GM18505 (cell line): ENCODE measurements around the gene TEX2.

Source experiments
- ATAC-seq: cut with Tn5 transposase; IDR thresholded peaks from one replicate; pipeline ENCODE4 v1.9.1; 2021; ENCODE audit not compliant: unreplicated experiment
- POLR2A ChIP-seq: IDR thresholded peaks from 4 replicates; pipeline ENCODE4 v1.6.1; 2011; ENCODE audit warnings: borderline replicate concordance; ENCODE audit not compliant: insufficient read depth, insufficient read length; ENCODE audit errors: extremely low read depth

TEX2 gene, protein sequence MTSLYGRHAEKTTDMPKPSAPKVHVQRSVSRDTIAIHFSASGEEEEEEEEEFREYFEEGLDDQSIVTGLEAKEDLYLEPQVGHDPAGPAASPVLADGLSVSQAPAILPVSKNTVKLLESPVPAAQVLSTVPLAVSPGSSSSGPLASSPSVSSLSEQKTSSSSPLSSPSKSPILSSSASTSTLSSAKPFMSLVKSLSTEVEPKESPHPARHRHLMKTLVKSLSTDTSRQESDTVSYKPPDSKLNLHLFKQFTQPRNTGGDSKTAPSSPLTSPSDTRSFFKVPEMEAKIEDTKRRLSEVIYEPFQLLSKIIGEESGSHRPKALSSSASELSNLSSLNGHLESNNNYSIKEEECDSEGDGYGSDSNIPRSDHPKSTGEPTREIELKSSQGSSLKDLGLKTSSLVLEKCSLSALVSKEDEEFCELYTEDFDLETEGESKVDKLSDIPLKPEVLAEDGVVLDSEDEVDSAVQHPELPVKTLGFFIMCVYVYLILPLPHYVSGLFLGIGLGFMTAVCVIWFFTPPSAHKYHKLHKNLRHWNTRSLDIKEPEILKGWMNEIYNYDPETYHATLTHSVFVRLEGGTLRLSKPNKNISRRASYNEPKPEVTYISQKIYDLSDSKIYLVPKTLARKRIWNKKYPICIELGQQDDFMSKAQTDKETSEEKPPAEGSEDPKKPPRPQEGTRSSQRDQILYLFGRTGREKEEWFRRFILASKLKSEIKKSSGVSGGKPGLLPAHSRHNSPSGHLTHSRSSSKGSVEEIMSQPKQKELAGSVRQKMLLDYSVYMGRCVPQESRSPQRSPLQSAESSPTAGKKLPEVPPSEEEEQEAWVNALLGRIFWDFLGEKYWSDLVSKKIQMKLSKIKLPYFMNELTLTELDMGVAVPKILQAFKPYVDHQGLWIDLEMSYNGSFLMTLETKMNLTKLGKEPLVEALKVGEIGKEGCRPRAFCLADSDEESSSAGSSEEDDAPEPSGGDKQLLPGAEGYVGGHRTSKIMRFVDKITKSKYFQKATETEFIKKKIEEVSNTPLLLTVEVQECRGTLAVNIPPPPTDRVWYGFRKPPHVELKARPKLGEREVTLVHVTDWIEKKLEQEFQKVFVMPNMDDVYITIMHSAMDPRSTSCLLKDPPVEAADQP

DNA sequence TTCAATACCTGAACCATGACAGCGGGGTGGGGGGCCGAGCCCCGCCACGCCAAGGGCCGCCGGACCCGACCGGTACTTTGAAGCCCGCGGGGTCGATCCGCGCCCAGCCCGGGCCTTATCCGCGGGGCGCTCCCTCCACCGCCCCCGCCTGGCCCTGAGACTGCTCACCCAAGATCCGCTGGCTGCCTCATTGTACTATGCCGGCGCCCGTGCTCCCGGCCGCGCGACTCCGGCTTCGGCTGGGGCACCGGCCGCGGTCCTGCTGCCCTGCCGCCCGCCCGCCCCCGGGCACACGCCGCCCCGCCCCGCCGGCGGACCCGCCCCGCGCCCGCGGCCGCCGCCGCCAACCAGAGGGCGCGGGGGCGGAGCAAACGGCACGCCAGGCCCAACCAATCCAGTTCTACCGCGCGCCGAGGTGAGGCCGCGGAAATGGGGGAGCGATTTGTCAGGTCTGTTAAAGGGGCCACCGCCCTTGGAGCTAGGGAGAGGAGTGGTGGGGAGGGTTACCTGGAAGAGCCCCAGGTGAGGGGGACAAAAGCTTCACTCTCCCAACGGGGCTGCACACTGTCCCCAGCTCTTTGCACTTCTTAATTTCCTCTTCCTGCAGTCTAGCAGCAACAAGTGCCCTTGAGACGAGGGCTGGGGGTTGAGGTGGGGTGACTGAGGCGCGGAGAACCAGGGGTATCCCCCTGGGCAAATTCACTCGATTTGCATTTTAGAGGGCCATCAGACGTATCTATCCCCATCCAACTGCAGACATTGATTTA, at the start of gene TEX2:
TEX2 (minus strand) TSS at position 261 of the 767 bp plus-strand sequence. CDS start 49,043 bp downstream, outside the sequence.
- TF ChIP-seq POLR2A, result peak; percentile 69
- ATAC-seq, result peak; percentile 84

DNA sequence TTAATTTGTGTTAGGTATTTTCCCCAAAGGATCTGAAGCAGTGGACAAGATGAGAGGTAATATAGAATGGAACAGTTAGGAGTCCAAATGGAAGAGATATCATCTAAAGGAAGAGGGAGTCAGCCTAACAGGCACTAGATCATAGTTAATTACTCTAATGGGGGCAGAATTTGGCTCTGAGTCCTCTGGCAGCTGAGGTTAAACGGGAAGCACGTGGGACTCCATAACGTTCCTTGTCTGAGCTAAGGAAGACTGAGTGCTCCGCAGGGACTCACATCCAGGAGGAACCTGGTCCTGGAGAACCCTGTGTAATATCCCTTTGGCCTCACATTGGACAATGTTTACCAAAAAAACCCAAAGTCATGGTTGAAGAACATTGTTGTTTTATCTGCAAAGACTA, 46.6 kb upstream of the TEX2 start:
- ATAC-seq, result no peak
- TF ChIP-seq POLR2A, result no peak

DNA sequence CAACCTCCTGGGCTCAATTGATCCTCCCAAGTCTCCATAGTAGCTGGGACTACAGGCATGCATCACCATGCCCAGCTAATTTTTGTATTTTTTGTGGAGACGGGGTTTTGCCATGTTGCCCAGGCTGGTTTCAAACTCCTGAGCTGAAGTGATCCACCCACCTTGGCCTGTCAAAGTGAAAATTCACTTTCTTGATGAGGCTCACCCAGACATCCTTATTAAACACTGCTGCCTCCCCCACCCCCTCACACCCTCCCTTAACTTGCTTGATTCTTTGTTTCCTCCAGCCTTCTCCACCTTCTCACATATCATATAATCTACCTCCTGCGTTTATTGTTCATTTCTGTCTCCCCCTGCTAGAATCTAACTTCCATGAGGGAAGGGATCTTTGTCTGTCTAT, 46.0 kb upstream of the TEX2 start:
- no peak for ATAC-seq
- TF ChIP-seq POLR2A, result no peak

DNA sequence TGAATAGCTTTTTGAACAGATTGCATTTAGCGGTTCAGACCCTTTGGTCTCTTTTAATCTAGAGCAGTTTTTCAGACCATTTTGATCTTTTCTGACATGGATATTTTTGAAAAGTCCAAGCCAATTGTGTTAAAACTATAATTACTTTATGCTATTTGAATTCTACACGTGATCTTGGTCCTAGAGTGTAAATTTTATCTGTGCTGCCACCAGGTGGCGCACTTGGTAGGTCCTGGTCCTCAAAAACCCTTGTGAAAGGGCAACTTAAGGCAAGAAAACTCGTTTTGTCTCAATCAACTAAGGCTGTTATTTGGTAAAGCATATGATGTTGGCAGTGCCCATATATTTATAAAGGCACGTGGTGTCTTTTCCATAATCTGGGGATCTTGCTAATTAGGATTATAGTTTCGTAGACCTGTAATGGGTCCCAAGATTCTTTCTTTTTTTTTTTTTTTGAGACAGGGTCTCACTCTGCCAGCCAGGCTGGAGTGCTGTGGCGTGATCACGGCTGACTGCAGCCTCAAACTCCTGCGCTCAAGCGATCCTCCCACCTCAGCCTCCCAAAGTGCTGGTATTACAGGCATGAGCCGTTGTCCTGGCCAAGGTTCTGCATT, 43.9 kb upstream of the TEX2 start:
- no peak for ATAC-seq
- no peak for TF ChIP-seq POLR2A

DNA sequence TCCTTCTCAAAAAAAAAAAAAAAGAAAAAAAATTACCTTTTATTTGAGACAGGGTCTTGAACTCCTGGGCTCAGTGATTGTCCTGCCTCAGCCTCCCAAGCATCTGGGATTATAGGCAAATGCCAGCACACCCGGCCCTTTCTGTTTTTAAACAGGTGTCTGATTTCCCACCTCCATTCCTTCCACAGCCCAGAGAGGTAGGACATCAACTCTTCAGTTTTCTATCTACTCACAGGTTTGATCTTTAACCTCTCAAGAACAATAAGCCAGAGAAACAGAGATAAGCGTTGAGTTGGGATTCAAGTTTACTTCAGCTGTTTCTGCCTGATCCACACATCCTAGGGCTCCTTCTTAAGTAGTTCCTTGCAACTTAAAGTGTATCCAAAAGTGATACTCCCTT, 41.5 kb upstream of the TEX2 start:
- TF ChIP-seq POLR2A, result no peak

DNA sequence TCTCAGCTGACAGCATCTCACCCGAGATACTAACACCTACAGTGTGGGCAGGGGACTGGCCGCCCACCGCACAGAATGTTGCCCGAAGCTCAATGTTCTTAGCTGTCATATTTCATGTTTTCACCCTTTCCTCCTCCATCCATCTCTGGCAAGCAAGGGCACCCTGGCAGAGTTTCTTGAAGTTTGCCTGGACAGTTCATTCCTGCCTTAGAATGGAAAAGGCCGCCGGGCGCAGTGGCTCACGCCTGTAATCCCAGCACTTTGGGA, 37.6 kb upstream of the TEX2 start:
- TF ChIP-seq POLR2A, result no peak
- ATAC-seq, result no peak

More for the DNA sequence above, 41.5 kb upstream of the TEX2 start:
- no peak for ATAC-seq

DNA sequence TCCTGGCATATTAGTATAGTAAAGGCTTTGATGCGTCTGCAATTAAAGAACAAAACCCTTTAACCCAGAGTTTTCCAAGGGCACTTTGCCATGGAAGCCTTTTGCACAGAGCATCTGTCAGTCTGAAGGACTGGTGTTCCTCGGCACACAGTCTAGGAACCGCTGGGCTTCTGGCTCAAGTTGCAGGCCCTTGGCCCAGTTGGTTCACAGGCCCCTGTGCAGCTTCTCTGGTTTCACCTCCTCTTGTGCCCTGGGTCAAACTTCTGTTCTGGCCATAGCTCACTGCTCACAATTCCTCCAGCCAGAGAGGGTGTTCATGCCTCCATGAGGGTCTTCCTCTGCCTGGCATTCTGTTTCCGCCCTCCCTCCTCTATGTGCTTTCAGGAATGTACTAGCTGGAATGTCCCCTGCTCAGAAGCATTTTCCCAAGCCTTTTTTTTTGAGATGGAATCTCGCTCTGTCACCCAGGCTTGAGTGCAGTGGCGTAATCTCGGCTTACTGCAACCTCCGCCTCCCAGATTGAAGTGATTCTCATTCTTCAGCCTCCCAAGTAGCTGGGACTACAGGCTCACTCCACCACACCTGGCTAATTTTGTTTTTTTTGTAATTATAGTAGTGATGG, 34.5 kb upstream of the TEX2 start:
- no peak for ATAC-seq
- TF ChIP-seq POLR2A, result no peak

DNA sequence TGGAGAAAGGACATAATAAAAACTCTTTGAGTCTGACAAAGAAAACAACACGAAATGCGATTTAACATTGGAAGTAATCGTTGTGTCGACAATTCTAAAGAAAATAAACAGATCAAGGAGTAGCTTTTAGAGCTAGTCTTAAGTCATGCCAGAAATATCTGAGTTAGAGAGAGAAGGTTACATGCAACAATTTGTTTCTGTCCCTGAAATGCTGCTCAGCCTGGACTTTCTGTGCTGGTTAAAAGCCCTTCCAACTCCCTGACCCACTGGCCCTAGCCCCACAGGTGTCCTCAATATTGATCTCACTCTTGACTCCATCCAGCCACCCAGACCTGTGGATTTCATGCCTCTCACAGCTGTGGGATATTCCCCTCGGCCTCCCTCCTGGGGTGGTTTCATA, 33.2 kb upstream of the TEX2 start:
- no peak for TF ChIP-seq POLR2A
- no peak for ATAC-seq

DNA sequence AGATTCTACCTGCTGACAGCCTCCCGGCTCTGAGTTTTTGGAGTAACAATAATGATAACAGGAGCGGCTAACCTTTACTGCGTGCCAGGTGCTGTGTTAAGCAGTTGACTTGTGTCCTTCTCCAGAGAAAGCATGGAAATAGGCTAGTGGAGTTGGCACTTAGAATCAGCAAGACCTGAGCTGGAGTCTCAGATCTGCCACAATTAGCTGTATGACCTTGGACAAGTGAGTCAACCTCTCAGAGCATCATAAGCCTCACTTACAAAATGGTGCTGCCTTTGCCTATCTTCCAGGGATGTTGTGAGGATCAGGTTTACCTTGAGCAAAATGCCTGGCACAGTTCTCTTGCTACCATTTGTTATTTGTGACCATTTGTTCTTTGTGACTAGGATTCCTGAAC, 32.1 kb upstream of the TEX2 start:
- no peak for ATAC-seq
- TF ChIP-seq POLR2A, result no peak

DNA sequence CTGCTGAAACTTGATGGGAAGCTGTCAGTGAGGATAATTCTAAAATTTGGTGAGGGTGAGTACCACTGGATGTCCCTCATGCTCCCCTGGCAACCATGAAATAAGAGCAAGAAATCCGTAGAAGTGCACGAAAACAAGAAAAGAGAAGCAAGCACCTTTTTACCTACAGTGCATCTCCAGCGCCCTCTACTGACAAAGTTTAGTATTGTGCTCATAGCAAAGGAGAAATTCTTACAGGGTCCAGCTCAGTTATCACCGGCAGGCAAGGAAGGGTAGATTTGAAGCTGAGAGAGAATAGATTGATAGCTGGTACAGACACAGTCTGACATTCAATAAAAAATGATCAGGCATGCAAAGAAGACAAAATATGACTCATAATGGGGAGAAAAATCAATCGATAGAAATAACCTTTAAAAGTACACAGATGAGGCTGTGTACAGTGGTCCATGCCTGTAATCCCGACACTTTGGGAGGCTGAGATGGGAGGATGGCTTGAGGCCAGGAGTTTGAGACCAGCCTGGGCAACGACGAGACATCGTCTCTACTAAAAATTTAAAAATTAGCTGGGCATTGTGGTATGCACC, 28.3 kb upstream of the TEX2 start:
- TF ChIP-seq POLR2A, result no peak
- ATAC-seq, result no peak

DNA sequence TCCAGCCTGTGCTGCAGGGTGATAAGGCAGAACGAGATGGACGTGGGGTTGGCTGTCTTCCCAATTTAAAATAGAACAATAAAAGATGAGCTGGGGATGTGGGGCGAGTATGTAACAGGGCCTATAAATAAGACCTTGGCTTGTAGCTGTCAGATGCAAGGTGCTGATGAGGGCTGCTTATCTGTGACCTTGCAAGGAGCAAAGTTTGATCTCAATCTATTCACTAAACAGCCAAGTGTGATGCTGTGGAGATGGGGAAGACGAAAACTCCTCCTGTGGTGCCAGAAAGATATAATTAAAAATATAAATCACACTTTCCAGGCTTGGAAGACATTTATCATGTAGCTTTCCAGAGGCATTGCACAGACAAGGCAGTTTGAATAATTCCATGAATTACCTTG, 26.7 kb upstream of the TEX2 start:
- no peak for TF ChIP-seq POLR2A
- ATAC-seq, result no peak

DNA sequence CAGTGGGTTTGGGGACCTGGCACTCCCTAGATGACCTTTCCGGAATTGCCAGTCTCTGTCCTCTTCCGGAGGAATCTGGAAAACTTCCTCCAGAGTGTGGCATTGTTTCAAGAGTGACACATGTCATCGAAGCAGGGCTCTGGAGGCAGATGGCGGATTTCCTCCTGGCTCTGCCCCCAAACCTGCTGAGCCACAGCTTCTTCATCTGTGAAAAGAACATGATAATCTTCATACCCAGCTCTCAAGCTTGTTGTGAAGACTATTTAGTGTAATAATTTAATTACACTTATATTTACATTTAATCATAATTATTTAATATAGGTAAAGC, 19.7 kb upstream of the TEX2 start:
- no peak for TF ChIP-seq POLR2A
- no peak for ATAC-seq
